ENCODE measurements around the gene FRMPD1.

Gene FRMPD1

GRCh38 chr9:37645903-37646506, 4.7 kb upstream of the FRMPD1 start:
- TF ChIP-seq EZH2 (IDR thresholded peaks at IDR 0.05; ENCODE audit: borderline replicate concordance, low read length), result no peak
- no peak for TF ChIP-seq CTCF (IDR thresholded peaks at IDR 0.05; ENCODE audit: low read length)
- Histone ChIP-seq H2AFZ (ENCODE audit: low read length) (no peak overlapping the region), H3K9me3 (ENCODE audit: low read length) (no peaks in the 10 kb centered on the region), H3K4me1 (ENCODE audit: insufficient read depth, low read length, severe bottlenecking) (peaks cover 5% of the 10 kb centered on the region), H3K79me2 (ENCODE audit: insufficient read depth, low read length) (no peaks in the 10 kb centered on the region), H3K27ac (ENCODE audit: low read depth, low read length, poor library complexity, severe bottlenecking) (no peak overlapping the region), H3K9ac (ENCODE audit: low read length) (no peak overlapping the region), H4K20me1 (ENCODE audit: insufficient read depth, low read length) (no peaks in the 10 kb centered on the region), H3K4me3 (ENCODE audit: low read depth, low read length, poor library complexity, severe bottlenecking) (no peak overlapping the region), H3K27me3 (ENCODE audit: insufficient read depth, low read length) (no peaks in the 10 kb centered on the region), H3K36me3 (ENCODE audit: insufficient read depth, low read length) (no peaks in the 10 kb centered on the region), H3F3A (ENCODE audit: insufficient read depth, low read length) (no peaks in the 10 kb centered on the region), H3K4me2 (ENCODE audit: low read length) (no peak overlapping the region), H3K9me2 (ENCODE audit: low read depth, low read length) (no peaks in the 10 kb centered on the region)

DNA sequence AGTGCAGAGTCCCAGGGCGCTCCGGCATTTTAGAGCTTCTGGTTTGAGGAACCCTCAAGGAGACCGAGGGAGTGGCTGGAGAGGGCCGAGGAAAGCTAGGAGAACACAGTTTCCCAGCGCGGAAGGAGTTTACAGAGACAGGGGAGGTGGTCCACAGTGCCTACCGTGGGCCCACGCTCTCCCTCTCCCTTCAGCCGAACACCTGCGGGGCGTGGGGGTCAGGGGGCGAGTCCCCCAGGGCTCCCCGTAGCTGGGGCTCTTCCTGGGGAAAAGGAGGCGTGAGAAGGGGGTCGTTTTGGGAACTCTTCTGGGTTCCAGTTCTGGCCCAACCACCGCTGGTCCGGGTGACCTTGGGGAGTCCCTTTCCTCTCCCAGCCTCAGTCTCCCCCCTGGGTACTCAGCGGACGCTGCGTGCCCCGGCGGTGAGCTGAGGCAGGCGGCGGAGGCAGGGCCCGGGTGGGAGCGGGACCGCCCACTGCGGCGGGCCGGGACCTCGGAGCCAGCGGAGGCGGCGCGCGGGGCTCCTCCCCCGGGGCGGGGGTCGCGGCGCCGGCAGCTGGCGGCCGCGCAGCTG, 368 bp upstream of the FRMPD1 start:
- peaks cover 10% of the 10 kb centered on the region for H3K4me1 ChIP-seq (ENCODE audit: insufficient read depth, low read length, severe bottlenecking)
- no peaks in the 10 kb centered on the region for H3K9me3 ChIP-seq (ENCODE audit: low read length)
- no peaks in the 10 kb centered on the region for H3K79me2 ChIP-seq (ENCODE audit: insufficient read depth, low read length)
- peak overlapping the region; percentile 56; the same call in 1 of the 2 replicates for H3K4me2 ChIP-seq (ENCODE audit: low read length)
- no peaks in the 10 kb centered on the region; the same call in 1 of the 2 replicates for H3K27me3 ChIP-seq (ENCODE audit: insufficient read depth, low read length)
- H4K20me1 ChIP-seq (ENCODE audit: insufficient read depth, low read length), result no peaks in the 10 kb centered on the region
- no peak overlapping the region for H2AFZ ChIP-seq (ENCODE audit: low read length)
- no peaks in the 10 kb centered on the region for H3K36me3 ChIP-seq (ENCODE audit: insufficient read depth, low read length)
- H3F3A ChIP-seq (ENCODE audit: insufficient read depth, low read length), result no peaks in the 10 kb centered on the region
- no peak overlapping the region for H3K27ac ChIP-seq (ENCODE audit: low read depth, low read length, poor library complexity, severe bottlenecking)
- H3K9ac ChIP-seq (ENCODE audit: low read length), result no peak overlapping the region; the same call in 1 of the 2 replicates
- H3K4me3 ChIP-seq (ENCODE audit: low read depth, low read length, poor library complexity, severe bottlenecking), result peak overlapping the region; percentile 51
- TF ChIP-seq EZH2 (IDR thresholded peaks at IDR 0.05; ENCODE audit: borderline replicate concordance, low read length), result no peak
- TF ChIP-seq CTCF (IDR thresholded peaks at IDR 0.05; ENCODE audit: low read length), result no peak
- no peaks in the 10 kb centered on the region for H3K9me2 ChIP-seq (ENCODE audit: low read depth, low read length)

GRCh38 chr9:37652261-37652660, 1.5 kb downstream of the FRMPD1 start:
- Histone ChIP-seq H3K4me3 (ENCODE audit: low read depth, low read length, poor library complexity, severe bottlenecking) (no peak overlapping the region), H4K20me1 (ENCODE audit: insufficient read depth, low read length) (no peaks in the 10 kb centered on the region), H3K9me3 (ENCODE audit: low read length) (no peaks in the 10 kb centered on the region), H3K9ac (ENCODE audit: low read length) (no peak overlapping the region), H3K27ac (ENCODE audit: low read depth, low read length, poor library complexity, severe bottlenecking) (no peak overlapping the region), H3K4me1 (ENCODE audit: insufficient read depth, low read length, severe bottlenecking) (peaks cover 10% of the 10 kb centered on the region), H3K4me2 (ENCODE audit: low read length) (no peak overlapping the region), H3K27me3 (ENCODE audit: insufficient read depth, low read length) (no peaks in the 10 kb centered on the region; the same call in 1 of the 2 replicates), H3K79me2 (ENCODE audit: insufficient read depth, low read length) (no peaks in the 10 kb centered on the region), H3K9me2 (ENCODE audit: low read depth, low read length) (no peaks in the 10 kb centered on the region), H2AFZ (ENCODE audit: low read length) (no peak overlapping the region), H3F3A (ENCODE audit: insufficient read depth, low read length) (no peaks in the 10 kb centered on the region), H3K36me3 (ENCODE audit: insufficient read depth, low read length) (no peaks in the 10 kb centered on the region)
- no peak for TF ChIP-seq CTCF (IDR thresholded peaks at IDR 0.05; ENCODE audit: low read length)
- TF ChIP-seq EZH2 (IDR thresholded peaks at IDR 0.05; ENCODE audit: borderline replicate concordance, low read length), result no peak

All from OCI-LY1 (cell line).